GM18517 (cell line): ENCODE data around the gene CARMIL3.
"Not testable (repeated sequence)": the region's sequence is repeated elsewhere in the genome, so short reads cannot be mapped to it uniquely, and the experiment has no call there.

Source experiments
- ATAC-seq: cut with Tn5 transposase; IDR thresholded peaks from one replicate; pipeline ENCODE4 v1.9.1; 2021; ENCODE audit warnings: mild to moderate bottlenecking, moderate library complexity; ENCODE audit not compliant: unreplicated experiment

Gene CARMIL3

DNA sequence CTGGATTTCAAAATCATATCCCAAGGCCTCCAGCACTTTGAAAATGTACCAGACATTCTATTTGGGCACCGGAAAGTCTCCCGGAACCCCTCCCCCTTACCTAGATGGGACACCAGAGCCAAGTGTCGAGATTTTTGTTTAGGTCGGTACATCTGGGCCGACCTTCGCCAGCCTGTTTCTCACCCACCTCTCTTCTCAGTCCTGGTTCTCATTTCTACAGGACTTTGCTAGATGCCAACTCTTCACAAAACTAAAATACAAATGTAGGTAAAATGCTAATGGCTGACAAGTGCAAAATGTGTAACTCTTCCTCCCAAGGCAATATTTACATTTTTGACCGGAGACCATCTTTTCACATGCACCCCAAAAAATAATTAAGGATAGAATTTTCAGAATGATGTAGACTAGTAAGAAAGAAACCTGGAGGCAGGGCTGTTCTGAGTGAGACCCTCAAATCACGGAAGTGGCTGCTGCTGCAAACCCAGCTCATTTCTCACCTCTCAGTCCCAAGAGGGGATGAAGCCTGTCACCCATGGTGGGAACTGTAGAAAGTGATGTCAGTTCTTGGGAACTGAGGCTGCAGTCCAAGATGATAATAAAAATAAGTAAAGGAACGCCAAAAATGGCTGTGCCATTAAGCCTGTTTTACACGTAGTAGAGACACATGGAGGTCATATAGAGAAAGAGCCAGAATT lies 14.7 kb upstream of the CARMIL3 start:
- ATAC-seq, result peak; percentile 18

DNA sequence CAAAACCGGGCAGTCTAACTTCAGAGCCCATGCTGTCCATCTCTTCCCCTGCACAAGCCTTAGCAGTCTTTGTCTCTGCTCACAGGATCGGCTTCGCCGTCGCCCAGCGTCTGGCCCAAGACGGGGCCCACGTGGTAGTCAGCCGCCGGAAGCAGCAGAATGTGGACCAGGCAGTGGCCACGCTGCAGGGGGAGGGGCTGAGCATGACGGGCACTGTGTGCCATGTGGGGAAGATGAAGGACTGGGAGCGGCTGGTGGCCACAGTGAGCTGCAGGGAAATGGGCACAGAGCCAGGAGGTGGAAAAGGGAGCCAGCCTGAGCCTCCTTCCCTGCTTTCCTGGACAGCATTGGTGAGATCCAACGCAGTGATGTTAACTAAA lies 14.2 kb upstream of the CARMIL3 start:
- no peak for ATAC-seq

DNA sequence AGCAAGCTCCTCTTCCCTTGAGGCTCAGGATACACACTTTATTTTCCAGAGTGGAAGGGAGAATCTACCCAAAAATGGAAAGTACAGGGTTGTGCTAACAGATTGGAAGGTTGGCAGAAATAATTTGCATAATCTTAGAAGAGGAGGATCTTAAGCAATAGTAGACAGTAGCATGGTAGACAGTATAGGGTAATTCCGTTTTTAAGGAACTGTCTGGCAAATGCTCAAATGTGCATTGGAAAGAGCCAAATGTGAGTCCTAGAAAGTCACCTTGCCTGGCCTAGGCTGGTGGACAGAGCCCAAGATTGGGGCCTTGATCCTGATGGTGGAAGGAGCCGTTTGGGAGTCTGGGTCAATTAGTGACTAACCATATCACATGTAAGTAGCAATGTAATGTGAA lies 13.1 kb upstream of the CARMIL3 start:
- ATAC-seq, result no peak

DNA sequence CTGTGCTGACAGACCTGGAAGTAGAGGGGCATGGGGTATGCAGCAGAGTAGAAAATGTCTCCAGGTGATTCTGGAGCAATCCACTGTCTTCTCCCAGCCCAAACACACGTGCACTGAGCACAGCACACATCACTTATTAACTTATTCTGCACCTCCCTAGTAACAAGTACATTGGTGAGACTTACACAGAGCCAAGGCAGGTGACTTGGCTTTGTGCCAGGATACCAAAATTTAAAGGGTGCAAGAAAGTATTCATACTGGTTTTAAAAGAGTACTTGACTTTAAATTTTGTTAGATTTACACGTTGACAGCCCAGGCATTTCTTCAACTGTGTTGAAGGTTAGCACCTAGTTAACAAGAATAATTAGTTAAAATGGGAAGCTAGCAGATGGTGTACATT lies 11.1 kb upstream of the CARMIL3 start:
- no peak for ATAC-seq

DNA sequence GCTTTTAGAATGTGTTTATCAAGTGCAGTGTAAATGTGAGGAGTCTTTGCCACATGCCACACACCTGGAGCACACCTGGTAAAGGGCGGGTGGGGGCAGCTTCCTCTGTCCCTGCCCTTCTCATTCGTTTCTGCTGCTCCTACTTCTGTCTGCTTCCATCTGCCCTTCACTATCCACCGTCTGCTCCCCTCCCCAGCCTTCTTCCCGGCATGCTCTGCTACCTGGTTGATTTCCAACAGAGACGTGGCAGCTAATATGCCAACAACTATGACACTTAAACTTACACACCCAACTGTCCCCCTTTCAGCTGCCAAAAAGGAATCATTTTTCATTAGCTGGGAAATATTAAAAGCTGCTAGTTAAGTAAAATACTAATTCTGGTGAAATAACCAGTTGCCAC lies 9.1 kb upstream of the CARMIL3 start:
- no peak for ATAC-seq

DNA sequence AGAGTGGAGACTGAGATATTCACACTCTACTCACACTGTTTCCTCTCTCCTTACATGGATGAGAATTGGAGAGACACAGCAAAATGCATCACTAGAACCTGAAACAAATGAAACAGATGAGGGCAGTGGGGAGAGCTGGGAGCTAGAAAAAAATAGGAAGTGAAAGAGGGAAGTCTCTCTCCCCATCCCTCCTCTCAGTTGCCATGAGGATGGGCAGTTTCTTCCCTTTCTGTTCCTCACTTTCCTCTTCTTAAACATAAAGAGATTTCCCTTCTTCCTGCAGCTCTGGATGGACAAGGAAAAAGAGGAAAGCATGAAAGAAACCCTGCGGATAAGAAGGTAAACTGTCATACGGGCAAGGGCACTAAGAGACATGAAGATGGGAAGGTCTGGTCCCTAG lies 2.8 kb upstream of the CARMIL3 start:
- ATAC-seq, result not testable (repeated sequence)

DNA sequence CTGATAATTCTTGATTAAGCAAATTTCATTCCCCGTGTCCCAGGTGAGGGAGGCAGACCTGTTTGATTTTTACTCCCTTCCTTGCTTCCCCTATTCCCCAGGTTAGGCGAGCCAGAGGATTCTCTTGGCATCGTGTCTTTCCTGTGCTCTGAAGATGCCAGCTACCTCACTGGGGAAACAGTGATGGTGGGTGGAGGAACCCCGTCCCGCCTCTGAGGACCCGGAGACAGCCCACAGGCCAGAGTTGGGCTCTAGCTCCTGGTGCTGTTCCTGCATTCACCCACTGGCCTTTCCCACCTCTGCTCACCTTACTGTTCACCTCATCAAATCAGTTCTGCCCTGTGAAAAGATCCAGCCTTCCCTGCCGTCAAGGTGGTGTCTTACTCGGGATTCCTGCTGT lies 1.1 kb upstream of the CARMIL3 start:
- not testable (repeated sequence) for ATAC-seq

DNA sequence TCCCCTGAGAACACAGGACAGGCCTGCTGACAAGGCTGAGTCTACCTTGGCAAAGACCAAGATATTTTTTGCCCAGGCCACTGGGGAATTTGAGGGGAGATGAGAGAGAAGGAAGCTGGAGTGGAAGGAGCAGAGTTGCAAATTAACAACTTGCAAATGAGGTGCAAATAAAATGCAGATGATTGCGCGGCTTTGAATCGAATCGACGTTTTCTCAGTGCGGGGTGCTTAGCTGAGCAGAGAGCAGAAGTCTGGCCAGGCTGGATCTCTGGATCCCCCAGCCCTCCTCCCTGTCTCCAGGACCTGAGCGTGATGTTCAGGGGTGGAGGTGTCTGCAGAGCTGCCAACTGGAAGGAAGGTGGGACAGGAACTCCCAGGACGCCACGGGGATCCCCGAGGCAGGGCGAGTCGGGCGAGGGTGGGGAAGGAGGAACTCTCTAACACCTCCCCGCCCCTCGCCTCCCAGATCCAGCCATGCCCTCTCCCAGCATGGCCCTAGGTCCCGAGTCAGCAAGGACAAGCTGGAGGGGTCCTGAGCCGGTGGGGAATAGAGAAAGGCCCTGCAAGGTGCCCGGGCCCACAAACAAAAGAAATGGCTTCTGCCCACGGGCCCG lies 527 bp upstream of the CARMIL3 start:
- ATAC-seq, result peak; percentile 16

DNA sequence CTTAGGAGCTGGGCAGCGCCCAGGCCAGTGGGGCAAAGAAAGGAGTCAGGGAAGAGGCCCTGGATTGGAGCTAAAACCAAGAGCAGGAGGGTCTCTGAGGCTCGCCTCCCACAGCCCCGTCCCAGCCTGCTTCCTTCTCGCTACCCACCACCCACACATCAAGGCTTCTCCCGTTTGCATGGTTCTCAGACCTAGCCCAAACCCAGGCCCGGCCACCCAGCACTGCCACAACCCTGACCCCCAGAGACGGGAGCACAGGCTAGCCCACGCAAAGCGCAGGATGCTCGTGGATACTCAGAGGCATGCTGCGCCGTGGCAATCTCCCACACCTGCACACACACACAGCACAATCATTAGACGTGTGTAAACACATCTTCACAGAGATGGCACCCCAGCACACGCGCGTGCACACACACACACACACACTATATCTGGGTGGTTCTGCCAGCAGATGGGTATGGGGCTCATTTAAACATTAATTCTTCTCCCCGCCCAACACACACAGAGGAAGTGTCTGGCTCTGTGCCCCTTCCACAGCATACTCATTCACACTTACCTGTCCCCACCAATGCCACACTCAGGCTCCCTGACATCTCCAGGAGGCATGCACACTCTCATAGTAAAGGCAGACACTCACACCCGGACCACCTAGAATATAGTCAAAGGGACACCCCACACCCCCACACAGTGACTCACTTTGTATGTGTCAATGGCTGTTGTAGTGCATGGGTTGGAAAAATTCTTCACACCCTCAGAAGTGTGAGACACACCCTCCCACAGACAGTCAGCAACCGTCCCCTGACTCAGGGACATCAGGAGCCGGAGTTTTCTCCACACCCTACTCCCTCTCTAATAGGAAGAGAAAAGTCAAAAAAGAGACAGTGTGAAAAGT lies 1.1 kb downstream of the CARMIL3 start:
- ATAC-seq, result no peak

DNA sequence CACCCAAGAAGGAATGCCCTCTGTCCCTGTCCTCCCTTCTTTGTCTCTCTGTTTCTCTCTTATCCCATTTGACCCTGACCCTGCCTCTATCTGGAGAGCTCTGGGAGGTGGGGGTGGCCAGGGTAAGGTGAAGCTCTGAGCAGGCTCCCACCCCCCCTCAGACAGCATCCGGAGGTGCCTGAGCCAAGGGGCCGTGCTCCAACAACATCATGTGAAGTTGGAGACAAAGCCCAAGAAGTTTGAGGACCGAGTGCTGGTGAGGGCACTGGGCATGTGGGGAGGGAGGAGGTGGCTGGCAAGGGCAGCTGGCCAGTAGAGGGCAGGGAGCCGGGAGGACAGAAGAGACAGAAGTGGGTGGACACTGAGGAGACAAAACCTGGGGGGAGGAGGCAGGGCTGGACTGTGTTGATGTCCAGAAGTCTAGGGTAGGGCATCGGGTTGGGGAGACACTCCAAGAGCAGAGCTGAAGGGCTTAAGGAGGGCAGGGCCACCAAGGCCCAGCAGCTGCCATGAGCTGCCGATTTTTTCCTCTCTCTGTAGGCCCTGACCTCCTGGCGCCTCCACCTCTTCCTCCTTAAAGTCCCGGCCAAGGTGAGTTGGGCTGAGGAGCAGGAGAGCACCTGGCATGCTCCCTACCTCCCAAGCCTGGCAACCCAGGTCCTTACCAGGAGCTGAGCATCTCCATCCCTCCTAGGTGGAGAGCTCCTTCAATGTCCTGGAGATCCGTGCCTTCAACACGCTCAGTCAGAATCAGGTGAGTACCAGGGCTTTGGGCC lies 1.9 kb downstream of the CARMIL3 start:
- ATAC-seq, result no peak

DNA sequence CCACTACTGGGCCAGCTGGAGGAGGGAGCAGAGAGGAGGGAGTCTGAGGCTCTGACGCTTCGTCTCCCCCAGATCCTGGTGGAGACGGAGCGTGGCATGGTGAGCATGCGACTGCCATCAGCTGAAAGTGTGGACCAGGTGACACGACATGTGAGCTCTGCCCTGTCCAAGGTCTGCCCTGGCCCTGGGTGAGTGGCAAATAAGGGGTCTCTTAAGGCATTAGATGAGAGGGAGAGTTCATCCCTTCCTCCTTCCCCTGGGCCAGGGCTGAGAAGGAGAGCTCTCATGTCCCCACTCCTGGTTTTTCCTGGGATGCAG lies 2.5 kb downstream of the CARMIL3 start:
- no peak for ATAC-seq

DNA sequence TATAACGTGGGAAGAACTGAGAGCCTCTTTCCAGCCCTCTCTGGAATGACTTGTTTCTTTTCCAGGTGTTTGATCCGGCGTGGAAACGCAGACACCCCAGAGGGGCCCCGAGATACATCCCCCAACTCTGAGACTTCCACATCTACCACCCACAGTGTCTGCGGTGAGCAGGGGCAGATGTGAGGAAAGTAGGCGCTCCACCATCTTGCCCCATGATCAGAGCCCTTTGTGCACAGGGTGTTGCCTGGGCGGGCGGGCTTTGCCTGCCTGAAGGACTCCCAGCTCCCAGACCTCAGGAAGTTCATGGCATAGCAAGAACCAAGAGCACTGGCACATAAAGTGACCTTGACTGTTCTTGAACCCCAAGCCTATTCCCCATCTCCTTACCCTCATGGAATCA lies 2.8 kb downstream of the CARMIL3 start:
- no peak for ATAC-seq

DNA sequence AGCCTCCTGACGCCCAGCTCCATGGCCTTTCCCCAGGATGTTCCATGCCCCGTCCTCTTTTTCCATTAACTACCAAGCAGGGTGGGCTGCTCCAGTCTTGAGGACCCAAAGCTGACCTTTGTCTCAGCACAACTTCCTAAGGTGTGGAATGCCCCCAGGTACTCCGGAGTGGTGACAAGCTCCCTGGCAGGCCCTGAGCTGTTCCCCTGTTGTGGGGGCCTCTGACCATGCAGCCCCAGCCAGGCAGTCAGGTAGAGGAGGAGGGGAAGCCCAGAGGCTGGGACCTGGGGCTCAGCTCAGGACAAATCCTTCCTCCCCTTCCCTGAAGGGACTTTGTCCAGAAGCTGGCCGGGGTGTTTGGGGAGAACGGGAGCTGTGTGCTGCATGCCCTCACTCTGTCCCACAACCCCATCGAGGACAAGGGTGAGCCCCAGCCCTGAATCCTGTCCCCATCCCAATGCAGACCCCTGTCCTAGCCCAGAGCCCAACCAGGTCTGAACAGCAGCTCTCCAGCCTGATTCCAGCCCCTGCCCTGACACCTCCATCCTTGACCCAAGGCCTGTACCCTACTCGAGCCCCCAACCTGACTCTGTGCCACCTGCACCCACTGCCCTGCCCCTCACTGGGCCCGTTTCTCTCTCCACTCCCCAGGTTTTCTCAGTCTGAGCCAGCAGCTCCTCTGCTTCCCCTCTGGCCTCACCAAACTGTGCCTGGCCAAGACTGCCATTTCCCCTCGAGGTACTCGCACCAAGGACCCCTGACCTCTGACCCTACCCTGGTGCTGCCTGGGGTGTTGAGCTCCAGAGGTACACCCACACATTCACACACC lies 4.4 kb downstream of the CARMIL3 start:
- no peak for ATAC-seq

DNA sequence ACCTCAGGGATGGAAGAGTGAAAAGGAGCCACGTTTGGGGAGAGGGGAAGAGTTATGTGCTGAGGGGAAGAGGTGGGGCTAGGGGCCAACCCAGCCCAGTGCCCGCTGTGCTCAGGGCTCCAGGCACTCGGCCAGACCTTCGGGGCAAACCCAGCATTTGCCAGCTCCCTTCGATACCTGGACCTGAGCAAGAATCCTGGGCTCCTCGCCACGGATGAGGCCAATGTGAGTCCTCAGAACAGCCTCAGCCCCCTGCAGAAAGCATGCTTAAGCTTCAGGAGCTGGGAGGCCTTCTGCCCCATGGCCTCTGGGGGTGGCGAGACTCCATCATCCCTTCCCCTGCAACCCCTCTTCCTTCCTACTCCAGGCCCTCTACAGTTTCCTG lies 5.0 kb downstream of the CARMIL3 start:
- no peak for ATAC-seq

DNA sequence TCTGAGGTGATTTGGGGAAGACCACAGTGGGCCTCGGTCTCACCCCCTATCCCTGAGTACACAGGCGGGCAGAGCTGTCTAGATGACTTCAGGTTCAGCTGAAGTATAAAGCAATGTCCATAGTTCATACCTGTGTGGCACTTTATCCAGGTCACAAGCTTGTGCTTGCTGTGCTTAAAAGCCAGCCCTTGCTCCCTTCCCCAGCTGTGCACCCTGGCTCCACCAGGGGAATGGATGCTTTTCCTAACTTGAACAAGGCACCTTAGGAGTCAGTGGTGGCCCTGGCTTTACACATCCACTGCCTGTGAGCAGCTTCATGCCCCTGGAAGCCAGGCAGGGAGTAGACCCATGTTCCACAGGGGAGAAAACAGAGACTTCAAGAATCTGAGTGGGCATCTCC lies 5.5 kb downstream of the CARMIL3 start:
- no peak for ATAC-seq

DNA sequence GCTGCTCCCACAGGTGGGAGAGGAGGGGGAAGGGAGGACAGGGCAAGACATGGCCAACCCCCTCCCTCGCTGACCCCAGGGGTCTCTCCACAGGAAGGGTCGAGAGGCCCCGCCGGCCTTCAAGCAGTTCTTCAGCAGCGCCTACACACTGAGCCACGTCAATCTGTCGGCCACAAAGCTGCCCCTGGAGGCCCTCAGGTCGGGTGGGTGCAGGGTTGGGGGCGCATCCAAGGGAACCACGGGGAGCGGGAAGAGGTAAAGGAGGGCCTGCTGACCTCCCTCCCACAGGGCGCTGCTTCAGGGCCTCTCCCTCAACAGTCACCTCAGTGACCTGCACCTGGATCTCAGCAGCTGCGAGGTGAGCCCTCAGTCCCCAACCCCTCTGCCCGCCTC lies 6.1 kb downstream of the CARMIL3 start:
- ATAC-seq, result no peak

DNA sequence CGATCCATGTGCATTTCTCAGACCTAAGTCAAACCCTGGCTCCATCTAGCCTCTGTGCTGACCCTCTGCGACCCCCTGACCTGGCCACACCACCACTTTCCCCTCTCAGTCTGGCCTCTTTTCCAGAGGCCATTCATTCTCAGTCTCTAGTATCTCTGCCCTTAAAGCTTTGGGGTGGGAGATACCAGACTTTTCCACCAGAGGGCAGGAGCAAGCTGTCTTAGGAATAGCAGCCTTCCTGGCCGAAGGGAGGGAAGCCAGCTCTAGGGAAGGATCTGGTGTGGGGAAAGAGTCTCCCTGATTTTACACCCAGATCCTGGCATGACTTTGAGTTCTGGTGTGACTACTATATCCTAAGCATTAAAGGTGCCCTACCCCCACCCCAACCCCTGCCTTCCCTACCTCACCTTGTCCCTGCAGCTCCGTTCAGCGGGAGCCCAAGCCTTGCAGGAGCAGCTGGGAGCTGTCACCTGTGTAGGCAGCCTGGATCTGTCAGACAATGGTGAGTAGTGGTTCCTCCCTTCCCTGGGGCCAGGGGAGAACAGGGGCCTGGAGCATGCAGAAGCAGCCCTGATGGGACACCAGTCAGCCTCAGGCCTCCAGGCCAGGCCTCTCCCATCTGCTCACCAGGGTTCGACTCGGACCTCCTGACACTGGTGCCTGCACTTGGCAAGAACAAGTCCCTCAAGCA lies 6.6 kb downstream of the CARMIL3 start:
- no peak for ATAC-seq

DNA sequence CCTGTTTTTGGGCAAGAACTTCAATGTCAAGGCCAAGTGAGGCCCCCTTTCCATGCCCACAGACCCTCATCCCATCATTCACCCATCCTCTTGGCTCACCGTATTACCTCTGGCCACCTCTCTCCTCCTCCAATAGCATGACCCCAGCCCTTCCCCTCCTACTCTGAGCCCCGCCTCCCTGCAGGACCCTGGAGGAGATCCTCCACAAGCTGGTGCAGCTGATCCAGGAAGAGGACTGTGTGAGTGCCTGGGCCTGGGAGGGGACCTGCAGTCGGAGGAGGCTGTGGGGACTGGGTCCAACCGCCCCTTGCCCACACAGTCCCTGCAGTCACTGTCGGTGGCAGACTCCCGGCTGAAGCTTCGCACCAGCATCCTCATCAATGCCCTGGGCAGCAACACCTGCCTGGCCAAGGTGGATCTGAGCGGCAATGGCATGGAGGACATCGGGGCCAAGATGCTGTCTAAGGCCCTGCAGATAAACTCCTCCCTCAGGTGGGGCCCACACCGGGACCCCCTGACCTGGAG lies 7.2 kb downstream of the CARMIL3 start:
- ATAC-seq, result no peak

DNA sequence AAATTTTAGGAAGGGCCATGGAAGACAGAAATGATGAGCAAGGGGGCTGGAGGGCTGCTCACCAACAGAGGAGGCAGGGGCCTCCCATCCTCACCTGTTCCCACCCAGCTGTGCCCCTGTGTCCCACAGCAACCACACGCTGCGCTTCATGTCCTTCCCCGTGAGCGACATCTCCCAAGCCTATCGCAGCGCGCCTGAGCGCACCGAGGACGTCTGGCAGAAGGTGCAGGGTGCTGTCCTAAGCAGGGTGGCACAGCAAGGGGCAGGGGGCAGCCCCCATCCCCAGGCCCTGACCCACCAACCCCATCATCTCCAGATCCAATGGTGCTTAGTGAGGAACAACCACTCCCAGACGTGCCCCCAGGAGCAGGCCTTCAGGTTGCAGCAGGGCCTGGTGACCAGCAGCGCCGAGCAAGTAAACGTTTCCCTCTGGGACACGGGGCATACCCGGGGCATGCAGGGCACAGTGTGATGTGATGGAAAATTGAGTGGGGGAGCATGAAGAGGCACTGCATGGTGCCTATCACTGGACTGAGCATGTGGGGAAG lies 8.1 kb downstream of the CARMIL3 start:
- no peak for ATAC-seq
